Ectodermal cell (in vitro differentiated cells): Measurements from ENCODE around the gene TMEM240.
"Not testable (repeated sequence)": the region's sequence is repeated elsewhere in the genome, so short reads cannot be mapped to it uniquely, and the experiment has no call there.

Source experiments
- H3K27ac ChIP-seq: 2 replicates; pipeline ENCODE4 v1.7.0; 2013; ENCODE audit warnings: mild to moderate bottlenecking, low read depth, low read length; ENCODE audit not compliant: insufficient read depth, poor library complexity, severe bottlenecking
- H3K27me3 ChIP-seq: 2 replicates; pipeline ENCODE4 v1.7.0; 2013; ENCODE audit warnings: mild to moderate bottlenecking, low read length; ENCODE audit not compliant: insufficient read depth, control insufficient read depth, poor library complexity, severe bottlenecking
- H3K36me3 ChIP-seq: one replicate; pipeline ENCODE4 v1.7.0; 2013; ENCODE audit warnings: low read length; ENCODE audit not compliant: control insufficient read depth, insufficient read depth
- H3K4me1 ChIP-seq: one replicate; pipeline ENCODE4 v1.7.0; 2013; ENCODE audit warnings: low read length; ENCODE audit not compliant: control insufficient read depth, insufficient read depth
- H3K4me3 ChIP-seq: 2 replicates; pipeline ENCODE4 v1.7.0; 2013; ENCODE audit warnings: low read depth, low read length, control low read depth; ENCODE audit not compliant: insufficient read depth
- H3K9me3 ChIP-seq: 2 replicates; pipeline ENCODE4 v1.7.0; 2013; ENCODE audit warnings: mild to moderate bottlenecking, low read length, moderate library complexity; ENCODE audit not compliant: control insufficient read depth
- WGBS, 2 experiments: methylation state at CpG; one replicate each; pipeline ENCODE4 v1.1.7; 2013; ENCODE audit warnings: missing lambda C conversion rate in 2 of 2; 5-methylcytosine and 5-hydroxymethylcytosine counted together

Gene TMEM240

GRCh38 chr1:1495461-1495975, 44.9 kb downstream of the TMEM240 start:
- 94 to 97% methylated on average over 16 to 18 of the region's 18 CpGs for WGBS, 2 experiments
- not testable (repeated sequence) for H3K4me3 ChIP-seq, H3K27me3 ChIP-seq, H3K9me3 ChIP-seq, H3K27ac ChIP-seq, H3K4me1 ChIP-seq
- peaks cover 26% of the 10 kb centered on the region for H3K36me3 ChIP-seq

- not testable (repeated sequence) for H3K27ac ChIP-seq, H3K27me3 ChIP-seq, H3K4me1 ChIP-seq, H3K4me3 ChIP-seq, H3K9me3 ChIP-seq
- H3K36me3 ChIP-seq, result peaks cover 32% of the 10 kb centered on the region
- WGBS, 2 experiments, result 95 to 96% methylated on average over 22 of the region's 22 CpGs
Measured at GRCh38 chr1:1494311-1494710, 46.1 kb downstream of the TMEM240 start.

- no peaks in the 10 kb centered on the region for H3K27me3 ChIP-seq
- no peak overlapping the region for H3K27ac ChIP-seq
- no peaks in the 10 kb centered on the region for H3K4me1 ChIP-seq
- no peak overlapping the region for H3K4me3 ChIP-seq
- peaks cover 32% of the 10 kb centered on the region for H3K36me3 ChIP-seq
- WGBS, 2 experiments, result 95 to 97% methylated on average over 10 of the region's 10 CpGs
- no peaks in the 10 kb centered on the region for H3K9me3 ChIP-seq
Measured at GRCh38 chr1:1491601-1492000, 48.8 kb downstream of the TMEM240 start.

- Histone ChIP-seq H3K36me3 (peaks cover 32% of the 10 kb centered on the region), H3K4me1 (no peaks in the 10 kb centered on the region), H3K4me3 (no peak overlapping the region), H3K27ac (no peak overlapping the region), H3K27me3 (no peaks in the 10 kb centered on the region), H3K9me3 (no peaks in the 10 kb centered on the region)
- 96 to 97% methylated on average over 20 of the region's 25 CpGs for WGBS, 2 experiments
Measured at GRCh38 chr1:1490633-1491230, 49.7 kb downstream of the TMEM240 start.

- Histone ChIP-seq H3K9me3 (no peaks in the 10 kb centered on the region), H3K27ac (no peak overlapping the region), H3K4me3 (no peak overlapping the region), H3K27me3 (no peaks in the 10 kb centered on the region), H3K36me3 (peaks cover 32% of the 10 kb centered on the region), H3K4me1 (no peaks in the 10 kb centered on the region)
- WGBS, 2 experiments, result 96 to 97% methylated on average over 19 of the region's 19 CpGs
Measured at GRCh38 chr1:1489861-1490260, 50.6 kb downstream of the TMEM240 start.

GRCh38 chr1:1489231-1489630, 51.2 kb downstream of the TMEM240 start:
- Histone ChIP-seq H3K27me3 (no peaks in the 10 kb centered on the region), H3K4me1 (no peaks in the 10 kb centered on the region), H3K4me3 (no peak overlapping the region), H3K27ac (no peak overlapping the region), H3K9me3 (no peaks in the 10 kb centered on the region), H3K36me3 (peaks cover 32% of the 10 kb centered on the region)
- 95 to 97% methylated on average over 16 of the region's 16 CpGs for WGBS, 2 experiments

GRCh38 chr1:1487701-1488100, 52.7 kb downstream of the TMEM240 start:
- Histone ChIP-seq H3K4me1 (no peaks in the 10 kb centered on the region), H3K36me3 (peaks cover 29% of the 10 kb centered on the region), H3K27me3 (no peaks in the 10 kb centered on the region), H3K9me3 (no peaks in the 10 kb centered on the region), H3K4me3 (no peak overlapping the region), H3K27ac (no peak overlapping the region)
- WGBS, 2 experiments, result 94% methylated on average over 18 of the region's 18 CpGs

- H3K27me3 ChIP-seq, H3K4me3 ChIP-seq, H3K9me3 ChIP-seq, H3K4me1 ChIP-seq, H3K27ac ChIP-seq: not testable (repeated sequence)
- H3K36me3 ChIP-seq, result peaks cover 14% of the 10 kb centered on the region
- WGBS, 2 experiments, result 96% methylated on average over 27 to 30 of the region's 31 CpGs
Measured at GRCh38 chr1:1485755-1486317, 54.6 kb downstream of the TMEM240 start.

- H3K4me1 ChIP-seq, H3K27ac ChIP-seq, H3K36me3 ChIP-seq, H3K4me3 ChIP-seq, H3K27me3 ChIP-seq, H3K9me3 ChIP-seq: not testable (repeated sequence)
- 96 to 97% methylated on average over 38 to 39 of the region's 46 CpGs for WGBS, 2 experiments
Measured at GRCh38 chr1:1484976-1485750, 55.3 kb downstream of the TMEM240 start.
